Measurements from ENCODE around the gene VSTM2L.
"Not testable (repeated sequence)": the region's sequence is repeated elsewhere in the genome, so short reads cannot be mapped to it uniquely, and the experiment has no call there.

Gene VSTM2L

DNA sequence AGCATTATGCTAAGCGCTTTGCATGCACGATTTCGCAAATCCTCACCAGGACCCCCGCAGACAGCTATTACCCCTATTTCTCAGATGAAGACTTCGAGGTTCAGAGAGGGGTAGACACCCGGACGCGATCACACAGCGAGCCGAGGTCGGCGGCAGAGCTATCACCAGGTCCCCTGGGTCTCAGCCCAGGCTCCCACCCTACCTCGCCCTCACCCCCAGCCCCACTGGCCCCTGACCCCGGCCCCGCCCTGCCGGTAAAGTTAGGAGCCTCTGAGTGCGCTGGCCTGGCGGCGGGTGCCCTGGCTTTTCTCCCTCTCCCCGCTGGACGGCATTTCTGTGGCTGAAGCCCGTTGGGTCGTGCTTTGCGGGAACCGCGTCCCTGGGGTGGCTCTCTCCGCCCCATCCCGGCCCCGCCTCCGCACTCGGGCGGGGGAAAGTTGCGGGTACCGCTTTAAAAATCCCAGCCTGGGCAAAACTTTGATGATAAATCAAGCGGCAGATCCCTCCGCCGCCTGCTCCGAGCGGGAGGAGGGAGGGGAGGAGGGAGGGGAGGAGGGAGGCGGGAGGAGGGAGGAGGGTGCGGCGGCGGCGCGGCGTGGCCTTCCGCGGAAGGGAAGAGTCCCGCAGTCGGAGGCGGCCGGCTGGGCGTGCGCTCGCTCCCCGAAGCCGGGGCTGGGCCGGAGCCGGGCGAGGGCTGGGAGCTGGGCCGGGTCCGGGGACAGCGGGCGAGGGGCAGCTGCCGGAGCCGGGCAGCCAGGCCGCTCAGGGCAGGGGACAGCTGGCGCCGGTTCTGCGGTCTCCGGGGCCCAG, at the start of gene VSTM2L:
TSS of gene VSTM2L (plus strand) at position 624 of the 810 bp plus-strand sequence. CDS start 224 bp downstream, outside the sequence.
- peak; percentile 73 for DNase-seq (ENCODE audit: low spot score)

DNA sequence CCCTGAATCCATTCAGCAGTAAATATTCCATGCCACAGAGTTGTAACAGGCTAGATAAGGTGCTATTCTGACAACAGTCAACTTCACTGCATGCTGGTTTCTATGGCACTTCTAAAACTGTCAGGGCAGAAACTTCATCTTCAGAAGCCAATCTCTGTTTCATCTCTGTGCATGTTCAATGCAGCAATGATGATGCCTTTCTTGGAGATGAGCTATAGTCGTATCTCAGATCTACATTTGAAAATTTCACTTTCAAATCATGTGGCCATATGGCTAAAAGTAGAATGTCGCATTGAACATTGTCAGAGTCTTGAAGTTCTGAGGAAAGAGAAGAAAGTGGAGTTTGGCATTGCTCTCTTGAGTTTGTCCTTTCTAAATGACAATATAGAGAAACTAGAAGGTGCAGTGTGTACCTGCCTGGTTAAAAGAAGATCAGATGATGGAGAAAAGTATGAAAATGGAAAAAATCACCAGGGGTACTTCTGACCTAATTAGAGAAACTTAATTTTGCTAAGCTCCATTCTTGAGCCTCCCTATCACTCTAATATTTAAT, 49.0 kb upstream of the VSTM2L start:
- DNase-seq (ENCODE audit: low spot score), result no peak

GRCh38 chr20:37856034-37856433, 46.9 kb upstream of the VSTM2L start:
- not testable (repeated sequence) for DNase-seq (ENCODE audit: low spot score)

- no peak for DNase-seq (ENCODE audit: low spot score)
These were observed 45.8 kb upstream of the VSTM2L start for GRCh38 chr20:37856932-37857660.

GRCh38 chr20:37859406-37860171, 43.3 kb upstream of the VSTM2L start:
- DNase-seq (ENCODE audit: low spot score), result no peak

GRCh38 chr20:37863289-37863688, 39.6 kb upstream of the VSTM2L start:
- DNase-seq (ENCODE audit: low spot score), result no peak

GRCh38 chr20:37864298-37864697, 38.6 kb upstream of the VSTM2L start:
- DNase-seq (ENCODE audit: low spot score), result no peak

- DNase-seq (ENCODE audit: low spot score), result no peak
These were observed 36.9 kb upstream of the VSTM2L start for GRCh38 chr20:37866051-37866450.

DNA sequence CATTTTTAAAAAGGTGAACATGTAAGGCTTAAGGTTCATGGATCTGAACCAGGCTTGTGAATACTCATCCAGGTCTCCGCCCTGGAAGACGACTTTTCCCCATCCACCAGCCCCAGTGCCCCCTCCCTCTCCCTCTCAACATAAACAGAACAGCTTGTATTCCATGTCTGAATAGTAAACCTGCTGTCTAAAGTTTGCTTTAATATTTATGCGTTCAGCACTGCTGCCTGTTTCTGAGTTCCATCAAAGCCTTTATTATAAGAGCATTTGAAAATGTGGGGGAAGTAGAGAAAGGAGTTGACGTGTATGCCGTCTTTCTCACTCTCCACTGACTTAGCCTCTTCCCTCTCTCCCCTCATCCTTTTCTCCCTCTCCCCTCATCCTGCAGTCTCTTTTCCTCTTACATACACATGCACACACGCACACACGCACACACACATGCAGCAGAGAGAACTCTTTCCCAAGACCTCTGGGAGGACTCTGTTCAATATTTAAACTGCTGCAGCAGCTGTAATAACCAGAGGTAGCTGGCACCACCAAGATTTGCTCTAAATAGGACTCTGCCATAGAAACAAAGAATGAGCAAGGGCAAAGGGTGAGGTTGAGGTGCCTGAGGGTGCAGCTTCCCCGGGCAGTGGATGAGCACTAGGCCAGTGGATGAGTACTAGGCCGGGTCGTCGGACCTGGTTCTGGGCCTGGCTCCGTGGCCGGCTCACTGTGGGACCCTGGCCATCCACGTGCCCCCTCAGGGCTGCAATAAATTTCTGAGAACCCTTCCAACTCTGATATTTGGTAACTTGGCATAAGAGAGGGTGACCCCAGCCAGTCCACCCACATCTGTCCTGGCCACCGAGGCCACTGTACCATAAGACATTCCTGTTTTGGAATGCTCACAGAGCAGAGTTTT, 35.4 kb upstream of the VSTM2L start:
- DNase-seq (ENCODE audit: low spot score), result no peak

DNA sequence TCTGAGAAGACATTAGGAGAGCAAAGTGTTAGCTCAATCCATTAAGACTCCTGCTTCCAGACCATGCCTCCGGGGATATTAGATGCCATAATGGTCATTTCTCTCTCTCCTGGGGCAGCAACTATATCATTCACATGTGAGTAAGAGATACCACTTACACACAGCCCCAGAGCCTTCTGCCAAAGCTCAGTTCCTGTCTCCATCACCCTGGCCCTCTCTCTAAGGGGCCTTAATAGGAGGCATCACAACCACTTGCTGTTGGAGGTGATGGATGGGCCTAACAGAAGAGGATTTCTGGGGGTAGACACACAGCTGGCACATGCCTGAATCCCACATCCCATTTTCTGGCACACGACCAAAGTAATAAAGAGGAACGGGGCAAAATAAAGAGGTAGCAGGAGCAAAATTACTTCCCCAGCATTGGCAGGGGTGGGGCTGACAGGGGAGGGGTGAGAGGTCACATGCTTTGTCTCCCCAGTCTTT, 34.0 kb upstream of the VSTM2L start:
- DNase-seq (ENCODE audit: low spot score), result no peak

- peak; percentile 72 for DNase-seq (ENCODE audit: low spot score)
These were observed 33.5 kb upstream of the VSTM2L start for GRCh38 chr20:37869334-37869861.

- no peak for DNase-seq (ENCODE audit: low spot score)
These were observed 32.6 kb upstream of the VSTM2L start for GRCh38 chr20:37870294-37870693.

- no peak for DNase-seq (ENCODE audit: low spot score)
These were observed 31.2 kb upstream of the VSTM2L start for GRCh38 chr20:37871751-37872150.

- DNase-seq (ENCODE audit: low spot score), result no peak
These were observed 30.8 kb upstream of the VSTM2L start for GRCh38 chr20:37872161-37872560.

DNA sequence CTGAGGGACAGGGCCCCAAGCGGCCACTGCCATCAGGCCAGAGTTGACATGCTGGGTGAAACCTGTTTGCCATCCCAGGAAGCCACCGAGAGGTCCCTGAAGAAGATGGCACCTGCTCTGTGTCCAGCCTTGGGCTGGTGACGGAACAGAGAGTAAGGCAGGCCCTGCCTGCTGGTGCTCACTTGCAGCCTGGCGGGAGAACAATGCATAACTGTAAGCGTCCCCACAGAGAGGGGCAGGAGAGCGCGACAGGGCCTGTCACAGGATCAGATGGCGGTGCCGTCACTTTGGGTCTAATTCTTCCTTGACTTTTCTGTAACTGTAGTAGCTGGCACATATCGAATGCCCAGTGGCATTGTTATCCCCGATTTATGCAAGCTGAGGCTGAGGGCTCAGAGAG, 29.0 kb upstream of the VSTM2L start:
- no peak for DNase-seq (ENCODE audit: low spot score)

- DNase-seq (ENCODE audit: low spot score), result no peak
These were observed 27.3 kb upstream of the VSTM2L start for GRCh38 chr20:37875460-37876175.

DNA sequence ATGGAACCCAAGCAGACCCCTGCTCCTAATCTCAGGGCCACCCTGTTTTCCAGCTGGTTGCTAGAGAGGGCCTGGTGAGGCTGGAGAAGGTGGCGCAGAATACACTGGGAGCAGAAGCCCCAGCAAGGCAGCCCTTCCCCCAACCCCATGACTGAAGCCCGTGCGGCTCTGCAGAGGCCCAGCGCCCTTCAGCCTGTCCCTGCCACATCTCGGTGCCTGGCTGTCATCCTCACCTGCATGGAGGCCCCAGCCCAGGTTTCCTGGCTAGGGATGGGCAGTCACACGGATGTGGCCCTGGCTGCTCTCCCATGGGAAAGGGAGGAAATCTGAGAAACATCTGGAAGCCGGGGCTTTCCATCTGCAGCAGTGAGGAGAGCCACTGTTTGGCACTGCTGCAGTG, 26.1 kb upstream of the VSTM2L start:
- no peak for DNase-seq (ENCODE audit: low spot score)

DNA sequence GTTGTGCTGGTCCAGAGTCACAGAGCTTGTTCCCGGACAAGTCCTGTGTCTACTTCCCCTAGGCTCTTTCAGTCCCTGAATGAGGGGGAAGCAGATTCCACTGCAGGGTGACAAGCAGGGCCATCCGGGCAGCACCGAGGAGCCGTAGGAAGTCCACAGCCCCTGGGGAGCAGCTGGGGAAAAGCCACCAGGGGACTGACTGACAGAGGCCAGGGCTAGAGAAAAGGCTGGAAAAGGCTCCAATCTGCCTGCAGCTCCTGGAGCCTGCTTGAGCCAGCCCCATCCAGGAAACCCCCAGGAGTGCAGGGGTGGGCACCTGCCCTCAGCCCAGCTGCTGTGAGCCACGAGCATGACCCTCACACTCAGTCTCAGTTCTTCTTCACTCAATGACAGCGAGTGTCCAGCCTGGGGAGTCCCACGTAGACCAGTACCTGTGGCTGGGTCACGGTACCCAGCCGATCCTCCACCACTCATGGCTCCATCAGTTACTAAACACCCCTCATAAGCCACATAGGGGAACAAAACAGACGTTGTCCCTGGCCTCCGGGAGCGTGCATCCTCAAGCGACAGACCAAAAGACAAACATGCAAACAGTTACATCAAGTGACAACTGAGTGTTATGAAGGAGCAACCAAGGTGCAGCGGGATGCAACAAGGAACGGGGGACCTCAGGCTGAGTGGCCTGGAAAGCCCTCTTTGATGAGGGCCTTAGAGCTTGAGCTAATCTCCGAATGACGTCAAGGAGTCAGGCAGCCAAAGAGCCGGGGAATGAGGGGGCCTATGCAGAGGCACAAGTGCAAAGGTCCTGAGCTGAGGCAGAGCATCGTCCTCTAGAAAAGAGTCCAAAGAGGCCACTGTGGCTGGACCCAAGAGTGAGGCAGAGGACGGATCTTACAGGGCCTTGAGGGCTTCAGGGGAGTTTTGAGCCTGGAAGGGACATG, 24.8 kb upstream of the VSTM2L start:
- no peak for DNase-seq (ENCODE audit: low spot score)

Data from iPS-NIHi11 (cell line).